Subcutaneous adipose tissue (tissue), 4 donors: ENCODE measurements around the gene POLR3C. TPM values are rescaled to one million over a fixed set of nuclear protein-coding genes. Genes with fewer than 3 reads are reported as not detected.

Experiments
- CTCF ChIP-seq: fragments of 450-650 bp; IDR thresholded peaks from one replicate; pipeline ENCODE4 v1.5.1; 2016; ENCODE audit warnings: low read depth, mild to moderate bottlenecking, control low read depth, antibody characterized with exemption, moderate library complexity
- total RNA-seq, 4 donors: library from RNA; depleted of rRNA; stranded (reverse); fragments of >200 nt; gene quantifications; one replicate each; pipeline ENCODE4 v1.1.0, GENCODE V29; 2016

The POLR3C gene
- total RNA-seq, 4 donors from 2014 or later = 30.5 to 39.0 (median 37.1) TPM

- no peak for TF ChIP-seq CTCF
These were observed 48.3 kb downstream of the POLR3C start for GRCh38 chr1:145871994-145872924.

- no peak for TF ChIP-seq CTCF
These were observed 50.6 kb downstream of the POLR3C start for GRCh38 chr1:145874646-145875045.

- no peak for TF ChIP-seq CTCF
These were observed 54.0 kb downstream of the POLR3C start for GRCh38 chr1:145877923-145878486.

- no peak for TF ChIP-seq CTCF
These were observed 54.7 kb downstream of the POLR3C start for GRCh38 chr1:145878724-145879123.

- no peak for TF ChIP-seq CTCF
These were observed 55.8 kb downstream of the POLR3C start for GRCh38 chr1:145879775-145880174.

- TF ChIP-seq CTCF = no peak
These were observed 60.7 kb downstream of the POLR3C start for GRCh38 chr1:145884675-145885074.

GRCh38 chr1:145885738-145886287, 61.8 kb downstream of the POLR3C start, which contains the start of gene ANKRD35:
Gene ANKRD35 (minus strand): TSS chr1:145885866. CDS start chr1:145885758, 108 bp downstream.
- TF ChIP-seq CTCF = no peak
